OCI-LY3 (cell line): ENCODE data around the gene PDCL3.

ENCODE experiments used
- CTCF ChIP-seq: fragments of 200-600, 300-600 bp; sonication (generic); IDR thresholded peaks from 2 replicates; pipeline ENCODE4 v1.5.1; 2014; ENCODE audit warnings: antibody characterized with exemption, low read length, low read depth
- EZH2phosphoT487 ChIP-seq: fragments of 200-600 bp; shearing (Covaris generic); IDR thresholded peaks from 2 replicates; pipeline ENCODE4 v1.6.1; 2018; ENCODE audit warnings: antibody characterized with exemption, mixed run types, low read depth

GRCh38 chr2:100588071-100588786 lies 25.4 kb downstream of the PDCL3 start:
- no peak for TF ChIP-seq CTCF
- TF ChIP-seq EZH2phosphoT487 = no peak
